KOPT-K1 (cell line): ENCODE results near the gene PBLD.

Source experiments
- H3K27ac ChIP-seq: fragments of 200-600 bp; sonication (generic); 2 replicates; pipeline ENCODE4 v1.5.1; 2016; ENCODE audit warnings: antibody characterized with exemption, mild to moderate bottlenecking, low read depth, low read length; ENCODE audit not compliant: poor library complexity, severe bottlenecking
- H3K36me3 ChIP-seq: fragments of 200-600 bp; sonication (generic); 2 replicates; pipeline ENCODE4 v1.5.1; 2017; ENCODE audit warnings: antibody characterized with exemption, mild to moderate bottlenecking, low read length, moderate library complexity; ENCODE audit not compliant: insufficient read depth
- H3K9me3 ChIP-seq: fragments of 200-600 bp; sonication (generic); 2 replicates; pipeline ENCODE4 v1.5.1; 2017; ENCODE audit warnings: antibody characterized with exemption, low read length, mild to moderate bottlenecking; ENCODE audit not compliant: insufficient read depth, poor library complexity, severe bottlenecking

The PBLD gene

GRCh38 chr10:68332259-68333057, at the start of gene PBLD:
PBLD (minus strand) TSS chr10:68332928; CDS start chr10:68306844, 26,084 bp downstream.
- Histone ChIP-seq H3K36me3 (peaks cover 39% of the 10 kb centered on the region), H3K9me3 (no peaks in the 10 kb centered on the region), H3K27ac (peak within 1 kb of the TSS; percentile 97)

- Histone ChIP-seq H3K36me3 (peaks cover 53% of the 10 kb centered on the region), H3K27ac (no peak overlapping the region), H3K9me3 (peaks cover 25% of the 10 kb centered on the region)
Measured at GRCh38 chr10:68371604-68372003, 38.9 kb upstream of the PBLD start.

GRCh38 chr10:68367121-68367520, 34.4 kb upstream of the PBLD start:
- Histone ChIP-seq H3K9me3 (peaks cover 11% of the 10 kb centered on the region), H3K27ac (no peak overlapping the region), H3K36me3 (peaks cover 37% of the 10 kb centered on the region)

GRCh38 chr10:68366600-68366999, 33.9 kb upstream of the PBLD start:
- Histone ChIP-seq H3K9me3 (peaks cover 6% of the 10 kb centered on the region), H3K36me3 (peaks cover 36% of the 10 kb centered on the region), H3K27ac (no peak overlapping the region)

GRCh38 chr10:68365611-68366010, 32.9 kb upstream of the PBLD start:
- Histone ChIP-seq H3K9me3 (no peaks in the 10 kb centered on the region), H3K27ac (no peak overlapping the region), H3K36me3 (peaks cover 38% of the 10 kb centered on the region)

- H3K36me3 ChIP-seq, result peaks cover 32% of the 10 kb centered on the region
- no peak overlapping the region for H3K27ac ChIP-seq
- no peaks in the 10 kb centered on the region for H3K9me3 ChIP-seq
Measured at GRCh38 chr10:68364101-68364886, 31.6 kb upstream of the PBLD start.

- H3K27ac ChIP-seq, result no peak overlapping the region
- H3K9me3 ChIP-seq, result no peaks in the 10 kb centered on the region
- H3K36me3 ChIP-seq, result peaks cover 37% of the 10 kb centered on the region
Measured at GRCh38 chr10:68362590-68362989, 29.9 kb upstream of the PBLD start.

- no peak overlapping the region for H3K27ac ChIP-seq
- H3K9me3 ChIP-seq, result no peaks in the 10 kb centered on the region
- peaks cover 42% of the 10 kb centered on the region for H3K36me3 ChIP-seq
Measured at GRCh38 chr10:68359189-68359588, 26.5 kb upstream of the PBLD start.

GRCh38 chr10:68353537-68353936, 20.8 kb upstream of the PBLD start:
- Histone ChIP-seq H3K27ac (no peak overlapping the region), H3K9me3 (no peaks in the 10 kb centered on the region)

GRCh38 chr10:68348265-68348741, 15.6 kb upstream of the PBLD start:
- H3K27ac ChIP-seq, result no peak overlapping the region

More at GRCh38 chr10:68353537-68353936, 20.8 kb upstream of the PBLD start:
- H3K36me3 ChIP-seq, result peaks cover 35% of the 10 kb centered on the region

GRCh38 chr10:68346774-68347173, 14.0 kb upstream of the PBLD start:
- H3K9me3 ChIP-seq, result no peaks in the 10 kb centered on the region
- no peak overlapping the region for H3K27ac ChIP-seq
- peaks cover 70% of the 10 kb centered on the region for H3K36me3 ChIP-seq

More at GRCh38 chr10:68348265-68348741, 15.6 kb upstream of the PBLD start:
- Histone ChIP-seq H3K36me3 (peaks cover 68% of the 10 kb centered on the region), H3K9me3 (no peaks in the 10 kb centered on the region)

- H3K27ac ChIP-seq, result no peak overlapping the region
Measured at GRCh38 chr10:68345621-68346020, 12.9 kb upstream of the PBLD start.

GRCh38 chr10:68342909-68343516, 10.3 kb upstream of the PBLD start:
- peaks cover 98% of the 10 kb centered on the region for H3K36me3 ChIP-seq
- H3K27ac ChIP-seq, result no peak overlapping the region
- H3K9me3 ChIP-seq, result no peaks in the 10 kb centered on the region

More at GRCh38 chr10:68345621-68346020, 12.9 kb upstream of the PBLD start:
- H3K9me3 ChIP-seq, result no peaks in the 10 kb centered on the region
- peaks cover 82% of the 10 kb centered on the region for H3K36me3 ChIP-seq

GRCh38 chr10:68340358-68341080, 7.8 kb upstream of the PBLD start:
- Histone ChIP-seq H3K27ac (no peak overlapping the region), H3K36me3 (peaks cover 100% of the 10 kb centered on the region)

More at GRCh38 chr10:68340358-68341080, 7.8 kb upstream of the PBLD start:
- no peaks in the 10 kb centered on the region for H3K9me3 ChIP-seq
